ENCODE data around the gene ZAP70. TPM values are rescaled to one million over a fixed set of nuclear protein-coding genes. Genes with fewer than 3 reads are reported as not detected.

Gene ZAP70
- total RNA-seq, 1 donor = 137 TPM

- no peaks in the 10 kb centered on the region for H3K9me3 ChIP-seq (ENCODE audit: low read depth, low read length)
- H3K27me3 ChIP-seq (ENCODE audit: insufficient read depth, low read length) = no peaks in the 10 kb centered on the region
- peaks cover 53% of the 10 kb centered on the region for H3K4me1 ChIP-seq (ENCODE audit: insufficient read depth, low read length)
- no peak overlapping the region for H3K4me3 ChIP-seq (ENCODE audit: low read length)
Observed at GRCh38 chr2:97741686-97742085, 28.3 kb downstream of the ZAP70 start.

GRCh38 chr2:97742381-97742847 lies 29.0 kb downstream of the ZAP70 start:
- Histone ChIP-seq H3K4me3 (ENCODE audit: low read length) (no peak overlapping the region), H3K9me3 (ENCODE audit: low read depth, low read length) (no peaks in the 10 kb centered on the region), H3K27me3 (ENCODE audit: insufficient read depth, low read length) (no peaks in the 10 kb centered on the region), H3K4me1 (ENCODE audit: insufficient read depth, low read length) (peaks cover 54% of the 10 kb centered on the region)

- peaks cover 67% of the 10 kb centered on the region for H3K4me1 ChIP-seq (ENCODE audit: insufficient read depth, low read length)
- H3K9me3 ChIP-seq (ENCODE audit: low read depth, low read length) = no peaks in the 10 kb centered on the region
- no peak overlapping the region for H3K4me3 ChIP-seq (ENCODE audit: low read length)
- no peaks in the 10 kb centered on the region for H3K27me3 ChIP-seq (ENCODE audit: insufficient read depth, low read length)
Observed at GRCh38 chr2:97743913-97744312, 30.5 kb downstream of the ZAP70 start.

DNA sequence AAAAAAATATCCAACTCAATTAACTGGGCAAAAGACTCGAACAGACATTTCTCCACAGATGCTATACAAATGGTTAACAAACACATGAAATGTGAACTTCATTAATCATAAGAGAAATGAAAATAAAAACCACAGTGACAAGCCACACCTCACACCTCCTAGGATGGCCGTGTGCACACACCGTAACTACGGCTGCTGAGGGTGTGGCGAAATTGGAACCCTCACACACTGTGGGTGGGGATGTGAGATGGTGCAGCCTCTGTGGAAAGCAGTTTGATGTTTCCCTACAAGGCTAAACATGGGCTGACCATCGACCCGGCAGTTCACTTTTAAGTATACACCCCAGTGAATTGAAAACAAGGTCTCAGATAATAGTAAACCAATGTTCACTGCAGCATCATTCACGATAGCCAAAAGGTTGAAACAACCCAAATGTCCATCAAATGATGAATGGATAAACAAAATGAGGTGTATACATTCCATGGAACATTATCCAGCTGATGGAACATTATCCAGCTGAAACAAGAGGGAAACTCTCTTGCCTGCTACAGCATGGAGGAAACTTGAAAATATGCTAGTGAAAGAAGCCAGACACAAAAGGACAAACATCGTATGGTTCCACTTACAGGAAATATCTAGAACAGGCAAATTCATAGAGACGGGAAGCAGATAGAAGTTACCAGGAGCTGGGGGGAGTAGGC lies 32.2 kb downstream of the ZAP70 start:
- peaks cover 64% of the 10 kb centered on the region for H3K4me1 ChIP-seq (ENCODE audit: insufficient read depth, low read length)
- no peaks in the 10 kb centered on the region for H3K9me3 ChIP-seq (ENCODE audit: low read depth, low read length)
- no peak overlapping the region for H3K4me3 ChIP-seq (ENCODE audit: low read length)
- no peaks in the 10 kb centered on the region for H3K27me3 ChIP-seq (ENCODE audit: insufficient read depth, low read length)

DNA sequence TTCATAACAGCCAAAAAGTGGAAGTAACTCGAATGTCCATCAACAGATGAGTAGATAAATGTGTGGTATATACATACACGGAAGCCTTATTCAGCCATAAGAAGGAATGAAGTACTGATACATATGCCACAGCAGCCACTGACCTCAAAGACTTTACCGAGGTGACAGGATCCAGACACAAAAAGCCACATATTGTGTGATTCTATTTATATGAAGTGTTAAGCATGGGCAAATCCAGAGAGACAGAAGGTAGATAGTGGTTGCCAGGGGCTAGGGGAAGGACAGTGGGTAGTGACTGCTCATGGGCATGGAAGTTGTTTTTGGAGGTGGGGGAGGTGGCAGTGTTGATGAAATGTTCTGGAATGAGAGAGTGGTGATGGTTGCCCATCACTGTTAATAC lies 33.9 kb downstream of the ZAP70 start:
- H3K9me3 ChIP-seq (ENCODE audit: low read depth, low read length) = no peaks in the 10 kb centered on the region
- H3K4me1 ChIP-seq (ENCODE audit: insufficient read depth, low read length) = peaks cover 48% of the 10 kb centered on the region
- H3K27me3 ChIP-seq (ENCODE audit: insufficient read depth, low read length) = no peaks in the 10 kb centered on the region
- no peak overlapping the region for H3K4me3 ChIP-seq (ENCODE audit: low read length)

DNA sequence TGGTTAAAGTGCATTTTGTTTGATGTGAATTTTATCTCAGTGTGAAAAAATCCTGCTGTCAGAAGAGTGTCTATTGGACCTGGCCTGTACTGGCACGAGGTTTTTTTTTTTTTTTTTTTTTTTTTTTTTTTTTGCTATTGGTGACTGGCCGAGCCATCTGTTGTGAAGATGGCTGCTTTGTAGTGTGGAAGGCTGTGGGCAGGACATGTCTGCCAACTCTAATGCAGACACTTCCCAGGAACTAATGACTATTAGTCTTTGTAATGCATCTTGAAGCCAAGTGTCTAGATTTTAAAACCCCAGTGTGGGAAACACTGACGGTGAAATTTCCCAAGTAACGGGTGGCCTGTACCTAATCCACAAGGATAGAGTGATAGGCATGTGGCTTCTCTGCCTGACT lies 34.3 kb downstream of the ZAP70 start:
- Histone ChIP-seq H3K4me3 (ENCODE audit: low read length) (no peak overlapping the region), H3K4me1 (ENCODE audit: insufficient read depth, low read length) (peaks cover 43% of the 10 kb centered on the region), H3K27me3 (ENCODE audit: insufficient read depth, low read length) (no peaks in the 10 kb centered on the region), H3K9me3 (ENCODE audit: low read depth, low read length) (no peaks in the 10 kb centered on the region)

DNA sequence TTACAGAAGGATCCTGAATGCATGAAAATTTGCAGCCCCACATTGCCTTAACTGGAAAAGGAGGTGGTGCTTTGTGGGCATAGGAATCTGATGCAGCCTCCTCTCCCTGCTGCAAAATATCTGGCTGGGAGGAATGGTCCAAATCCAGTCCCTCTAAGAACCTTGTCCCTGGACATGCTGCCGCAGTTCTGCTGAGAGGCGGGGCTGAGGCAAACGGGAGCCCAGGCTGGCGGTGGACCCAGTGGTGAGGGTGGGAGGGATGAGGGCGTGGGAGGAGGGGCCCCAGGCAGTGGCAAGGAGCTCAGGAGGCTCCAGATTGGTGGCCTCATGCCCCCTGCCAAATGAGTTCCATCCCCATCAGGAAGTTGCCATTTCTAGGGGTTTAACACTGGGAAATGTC lies 36.2 kb downstream of the ZAP70 start:
- no peaks in the 10 kb centered on the region for H3K27me3 ChIP-seq (ENCODE audit: insufficient read depth, low read length)
- peaks cover 31% of the 10 kb centered on the region for H3K4me1 ChIP-seq (ENCODE audit: insufficient read depth, low read length)
- no peak overlapping the region for H3K4me3 ChIP-seq (ENCODE audit: low read length)
- H3K9me3 ChIP-seq (ENCODE audit: low read depth, low read length) = no peaks in the 10 kb centered on the region

GRCh38 chr2:97750017-97750416 lies 36.6 kb downstream of the ZAP70 start:
- Histone ChIP-seq H3K9me3 (ENCODE audit: low read depth, low read length) (no peaks in the 10 kb centered on the region), H3K4me3 (ENCODE audit: low read length) (no peak overlapping the region), H3K4me1 (ENCODE audit: insufficient read depth, low read length) (peaks cover 28% of the 10 kb centered on the region), H3K27me3 (ENCODE audit: insufficient read depth, low read length) (no peaks in the 10 kb centered on the region)

DNA sequence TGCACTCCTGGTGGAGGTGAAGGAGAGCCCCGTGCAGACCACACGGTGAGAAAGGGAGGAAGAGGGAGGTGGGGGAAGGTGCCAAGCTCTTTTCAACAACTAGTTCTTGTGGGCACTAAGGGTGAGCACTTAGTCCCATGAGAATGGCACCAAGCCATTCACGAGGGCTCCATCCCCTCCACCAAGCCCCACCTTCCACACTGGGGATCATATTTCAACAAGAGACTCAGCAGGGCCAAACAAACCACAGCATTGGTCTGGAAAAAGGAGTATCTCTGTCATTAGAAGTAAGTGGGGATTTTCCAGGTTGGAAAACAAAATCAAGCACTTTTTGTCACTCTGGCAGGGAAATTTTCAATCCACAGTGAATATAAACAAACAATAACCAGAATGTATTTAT lies 38.4 kb downstream of the ZAP70 start:
- no peak overlapping the region for H3K4me3 ChIP-seq (ENCODE audit: low read length)
- peaks cover 14% of the 10 kb centered on the region for H3K4me1 ChIP-seq (ENCODE audit: insufficient read depth, low read length)
- no peaks in the 10 kb centered on the region for H3K27me3 ChIP-seq (ENCODE audit: insufficient read depth, low read length)
- no peaks in the 10 kb centered on the region for H3K9me3 ChIP-seq (ENCODE audit: low read depth, low read length)

DNA sequence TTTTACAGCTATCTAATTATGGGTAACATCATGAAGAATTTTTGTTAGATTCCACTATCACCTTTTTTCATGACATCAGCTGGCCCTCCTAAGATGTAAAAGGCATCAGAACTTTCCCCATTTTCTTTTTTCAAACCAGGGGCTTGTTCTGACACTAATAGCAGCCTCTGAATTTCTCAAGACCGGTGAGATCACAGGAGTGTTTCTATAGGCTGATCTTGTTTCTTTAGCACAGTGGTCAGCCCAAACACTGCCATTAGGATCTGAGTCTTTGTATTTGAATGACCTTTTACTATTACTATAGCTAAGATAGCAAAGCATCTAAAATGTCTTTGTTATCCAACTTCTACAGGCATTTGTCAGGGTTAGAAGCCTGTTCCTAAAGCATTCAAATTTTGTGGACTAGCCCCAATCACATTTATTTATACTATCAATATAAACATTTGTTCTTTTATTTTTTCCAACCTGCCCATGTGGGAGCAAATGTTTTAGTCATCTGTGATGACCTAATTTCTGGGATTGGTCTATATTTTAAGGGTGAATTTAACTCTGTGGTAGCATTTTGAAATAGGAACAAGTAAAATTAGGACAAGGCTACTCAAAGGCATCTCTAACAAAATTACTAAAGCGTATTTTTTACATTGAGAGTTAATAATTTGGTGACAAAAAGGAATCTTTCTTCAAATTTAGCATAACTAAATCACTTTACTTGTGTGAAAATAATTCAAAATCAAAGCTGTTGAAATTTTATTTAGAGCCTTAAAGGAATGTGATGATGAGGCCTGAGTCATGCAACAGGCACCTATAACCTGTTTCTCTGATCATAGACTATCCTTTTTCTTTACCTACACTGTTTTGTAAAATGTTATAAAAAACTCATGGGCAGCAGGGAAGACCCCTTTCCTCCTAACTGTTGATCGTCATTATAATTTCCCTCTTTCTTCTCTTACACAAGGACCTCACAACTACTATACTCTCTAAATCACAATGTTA lies 39.3 kb downstream of the ZAP70 start:
- Histone ChIP-seq H3K4me3 (ENCODE audit: low read length) (no peak overlapping the region), H3K4me1 (ENCODE audit: insufficient read depth, low read length) (peaks cover 11% of the 10 kb centered on the region), H3K27me3 (ENCODE audit: insufficient read depth, low read length) (no peaks in the 10 kb centered on the region), H3K9me3 (ENCODE audit: low read depth, low read length) (no peaks in the 10 kb centered on the region)

GRCh38 chr2:97754690-97755346 lies 41.4 kb downstream of the ZAP70 start:
- Histone ChIP-seq H3K27me3 (ENCODE audit: insufficient read depth, low read length) (no peaks in the 10 kb centered on the region), H3K4me1 (ENCODE audit: insufficient read depth, low read length) (peaks cover 4% of the 10 kb centered on the region), H3K4me3 (ENCODE audit: low read length) (no peak overlapping the region), H3K9me3 (ENCODE audit: low read depth, low read length) (no peaks in the 10 kb centered on the region)

DNA sequence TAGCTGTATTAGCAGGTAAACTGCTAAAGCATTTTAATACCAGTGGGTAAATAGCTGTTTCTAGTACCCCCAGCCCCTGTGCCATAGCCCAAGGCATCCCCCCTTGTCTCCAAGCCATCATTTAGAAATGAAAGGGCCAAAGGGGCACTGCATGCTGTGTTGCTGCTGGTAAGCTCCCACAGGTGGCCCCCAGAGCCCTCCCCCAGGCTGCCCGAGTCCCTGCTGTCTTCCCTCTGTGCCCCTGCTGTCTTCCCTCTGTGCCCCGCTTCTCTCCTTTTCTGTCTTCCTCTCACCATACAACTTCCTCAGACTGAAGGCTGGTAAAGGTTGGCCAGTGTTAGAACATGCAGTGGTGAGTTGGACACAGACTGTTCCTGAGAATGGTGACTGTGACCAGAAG lies 42.1 kb downstream of the ZAP70 start:
- Histone ChIP-seq H3K4me1 (ENCODE audit: insufficient read depth, low read length) (peaks cover 4% of the 10 kb centered on the region), H3K4me3 (ENCODE audit: low read length) (no peak overlapping the region), H3K9me3 (ENCODE audit: low read depth, low read length) (no peaks in the 10 kb centered on the region), H3K27me3 (ENCODE audit: insufficient read depth, low read length) (no peaks in the 10 kb centered on the region)

GRCh38 chr2:97757062-97757461 lies 43.7 kb downstream of the ZAP70 start:
- H3K4me3 ChIP-seq (ENCODE audit: low read length) = no peak overlapping the region
- no peaks in the 10 kb centered on the region for H3K27me3 ChIP-seq (ENCODE audit: insufficient read depth, low read length)
- H3K4me1 ChIP-seq (ENCODE audit: insufficient read depth, low read length) = peaks cover 9% of the 10 kb centered on the region
- H3K9me3 ChIP-seq (ENCODE audit: low read depth, low read length) = no peaks in the 10 kb centered on the region

DNA sequence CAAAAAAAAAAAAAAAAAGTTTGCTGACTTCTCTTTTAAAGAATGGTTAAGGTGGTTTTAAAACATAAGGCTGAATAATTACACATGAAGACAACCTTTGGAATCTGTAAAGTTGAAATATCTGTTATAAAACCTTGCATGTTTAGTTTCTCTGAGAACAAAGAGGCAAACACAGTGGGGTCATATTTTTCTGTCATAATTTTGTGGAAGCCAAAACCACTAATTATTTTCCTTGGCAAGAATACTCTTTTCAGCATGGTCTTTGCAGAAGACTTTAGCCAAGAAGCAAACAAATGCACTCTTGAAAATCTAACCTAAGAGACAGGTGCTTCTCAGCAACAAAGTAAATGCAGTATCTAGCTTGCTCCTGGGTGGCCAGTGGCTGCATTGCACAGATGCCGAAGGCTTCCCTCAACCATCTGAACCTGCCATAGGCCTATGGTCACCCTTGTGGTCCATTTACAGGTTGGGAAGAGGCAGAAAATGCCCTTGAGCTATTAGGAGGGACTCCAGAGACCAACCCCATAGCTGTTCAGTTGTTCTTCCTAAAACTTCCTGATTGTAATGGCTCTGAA lies 44.8 kb downstream of the ZAP70 start:
- no peaks in the 10 kb centered on the region for H3K27me3 ChIP-seq (ENCODE audit: insufficient read depth, low read length)
- H3K4me3 ChIP-seq (ENCODE audit: low read length) = no peak overlapping the region
- no peaks in the 10 kb centered on the region for H3K9me3 ChIP-seq (ENCODE audit: low read depth, low read length)
- peaks cover 9% of the 10 kb centered on the region for H3K4me1 ChIP-seq (ENCODE audit: insufficient read depth, low read length)
